M059J (cell line): ENCODE measurements around the gene MAP3K6. TPM values are rescaled to one million over a fixed set of nuclear protein-coding genes. Genes with fewer than 3 reads are reported as not detected.

Experiments
- DNase-seq: peaks from one replicate; pipeline ENCODE4 v3.0.0-alpha.2; 2012; ENCODE audit warnings: low read depth
- total RNA-seq: library from RNA; depleted of rRNA; stranded (reverse); fragments of >200 nt; shearing (Covaris generic); gene quantifications from 2 replicates; pipeline ENCODE4 v1.2.3, GENCODE V29; 2014

Gene MAP3K6
- total RNA-seq, 1 experiment from 2014 or later = 18.1 TPM

GRCh38 chr1:27338751-27339150 lies 28.0 kb downstream of the MAP3K6 start:
- no peak for DNase-seq

- DNase-seq = no peak
These were observed 30.0 kb downstream of the MAP3K6 start for GRCh38 chr1:27336756-27337155.

- DNase-seq = no peak
These were observed 31.0 kb downstream of the MAP3K6 start for GRCh38 chr1:27335506-27336422.

GRCh38 chr1:27333717-27334279 lies 33.0 kb downstream of the MAP3K6 start:
- DNase-seq = no peak

GRCh38 chr1:27332536-27333281 lies 34.1 kb downstream of the MAP3K6 start:
- DNase-seq = no peak

GRCh38 chr1:27331922-27332321 lies 34.8 kb downstream of the MAP3K6 start:
- DNase-seq = no peak

GRCh38 chr1:27331426-27331825 lies 35.3 kb downstream of the MAP3K6 start:
- no peak for DNase-seq

GRCh38 chr1:27330786-27331185 lies 36.0 kb downstream of the MAP3K6 start:
- DNase-seq = no peak

- DNase-seq = no peak
These were observed 38.8 kb downstream of the MAP3K6 start for GRCh38 chr1:27327964-27328363.

- DNase-seq = no peak
These were observed 41.5 kb downstream of the MAP3K6 start for GRCh38 chr1:27325286-27325685.

- no peak for DNase-seq
These were observed 44.1 kb downstream of the MAP3K6 start for GRCh38 chr1:27322569-27323240.

GRCh38 chr1:27321813-27322568 lies 44.8 kb downstream of the MAP3K6 start, which contains the start of gene TMEM222:
TSS of gene TMEM222 (plus strand) at chr1:27322163. CDS start at chr1:27322198, 35 bp downstream.
- peak; percentile 96 for DNase-seq

- DNase-seq = no peak
These were observed 48.2 kb downstream of the MAP3K6 start for GRCh38 chr1:27318596-27318995.

GRCh38 chr1:27318136-27318535 lies 48.6 kb downstream of the MAP3K6 start:
- DNase-seq = no peak

- no peak for DNase-seq
These were observed 49.9 kb downstream of the MAP3K6 start for GRCh38 chr1:27316860-27317259.

GRCh38 chr1:27314737-27315136 lies 52.0 kb downstream of the MAP3K6 start:
- DNase-seq = no peak

- no peak for DNase-seq
These were observed 52.6 kb downstream of the MAP3K6 start for GRCh38 chr1:27314169-27314568.

- DNase-seq = no peak
These were observed 58.7 kb downstream of the MAP3K6 start for GRCh38 chr1:27307874-27308598.

GRCh38 chr1:27306892-27307761 lies 59.6 kb downstream of the MAP3K6 start:
- no peak for DNase-seq
